ENCODE measurements around the gene JARID2.

GRCh38 chr6:15368186-15368585, 122.3 kb downstream of the JARID2 start:
- TF ChIP-seq CTCF (IDR thresholded peaks at IDR 0.05) (no peak), POLR2A (IDR thresholded peaks at IDR 0.05) (no peak)

Data from heart left ventricle (tissue), 13 donors.